ENCODE measurements around the gene UQCRC1.
A peak's percentile ranks its signal among the peaks of the same experiment; 100 is the strongest.

The UQCRC1 gene

DNA sequence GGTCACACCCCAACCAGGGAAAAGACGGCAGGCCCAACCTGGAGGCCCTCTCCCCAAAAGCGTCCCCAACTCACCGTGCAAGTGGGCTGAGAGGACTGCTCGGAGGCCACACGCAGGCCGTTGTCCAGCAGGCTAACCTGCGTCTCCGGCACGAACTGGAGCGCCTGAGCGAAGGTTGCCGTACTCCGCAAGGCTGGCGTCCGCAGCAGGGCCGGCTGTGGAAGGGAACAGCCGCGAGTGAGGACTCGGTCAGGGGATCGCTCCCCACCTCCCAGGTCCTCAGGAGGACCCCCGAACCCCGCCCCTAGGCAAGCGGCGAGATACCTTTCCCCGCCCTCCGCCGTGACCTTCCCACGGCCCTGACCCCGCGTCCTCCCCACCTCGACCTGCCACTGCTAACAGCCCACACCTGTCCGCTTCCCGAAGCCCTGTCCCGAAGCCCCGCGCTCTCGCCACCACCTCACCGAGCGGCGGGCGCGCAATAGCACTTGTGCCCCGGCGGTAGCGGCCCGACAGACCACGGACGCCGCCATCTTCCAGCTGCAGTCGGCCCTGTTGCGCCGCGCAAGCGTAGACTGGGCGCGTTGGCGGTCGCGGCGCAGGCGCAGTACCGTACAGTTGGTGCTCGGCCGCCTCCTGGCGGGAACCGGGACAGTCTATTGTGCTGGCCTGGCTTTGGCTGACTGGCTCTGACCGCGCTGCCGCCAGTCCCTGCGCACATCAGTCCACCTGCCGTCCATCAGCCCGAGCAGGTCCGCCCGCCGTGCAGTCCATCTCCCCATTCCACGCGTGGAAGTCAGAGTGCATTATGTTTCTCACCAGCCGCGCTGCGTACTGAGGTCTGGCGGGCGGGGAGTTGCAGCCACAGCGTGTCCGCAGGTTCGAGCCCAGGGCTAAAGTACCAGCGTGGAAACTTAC, at the start of gene UQCRC1:
TSS of gene UQCRC1 (minus strand) at position 559 of the 918 bp plus-strand sequence. CDS start at position 533, 26 bp downstream.
- no peaks in the 10 kb centered on the region for H3K9me3 ChIP-seq (ENCODE audit: control insufficient read depth in 2 of 2, low read length in 2 of 2)
- H3K4me1 ChIP-seq (ENCODE audit: control insufficient read depth in 2 of 2, insufficient read depth in 2 of 2, low read length in 2 of 2) = peaks cover 8 to 9% of the 10 kb centered on the region in 2 donors
- peaks cover 19 to 22% of the 10 kb centered on the region in 2 donors for H3K36me3 ChIP-seq (ENCODE audit: control insufficient read depth in 2 of 2, insufficient read depth in 2 of 2, low read length in 2 of 2)
- peak within 1 kb of the TSS; percentile 86 to 97 for H3K4me3 ChIP-seq (ENCODE audit: low read length in 2 of 2)
- peak within 1 kb of the TSS; percentile 89 to 96 for H3K9ac ChIP-seq (ENCODE audit: low read depth in 1 of 2, low read length in 2 of 2)
- peak within 1 kb of the TSS; percentile 85 to 87 for H3K27ac ChIP-seq (ENCODE audit: low read depth in 2 of 2, low read length in 2 of 2)
- H3K27me3 ChIP-seq (ENCODE audit: control insufficient read depth in 2 of 2, insufficient read depth in 2 of 2, low read length in 2 of 2) = no peaks in the 10 kb centered on the region

DNA sequence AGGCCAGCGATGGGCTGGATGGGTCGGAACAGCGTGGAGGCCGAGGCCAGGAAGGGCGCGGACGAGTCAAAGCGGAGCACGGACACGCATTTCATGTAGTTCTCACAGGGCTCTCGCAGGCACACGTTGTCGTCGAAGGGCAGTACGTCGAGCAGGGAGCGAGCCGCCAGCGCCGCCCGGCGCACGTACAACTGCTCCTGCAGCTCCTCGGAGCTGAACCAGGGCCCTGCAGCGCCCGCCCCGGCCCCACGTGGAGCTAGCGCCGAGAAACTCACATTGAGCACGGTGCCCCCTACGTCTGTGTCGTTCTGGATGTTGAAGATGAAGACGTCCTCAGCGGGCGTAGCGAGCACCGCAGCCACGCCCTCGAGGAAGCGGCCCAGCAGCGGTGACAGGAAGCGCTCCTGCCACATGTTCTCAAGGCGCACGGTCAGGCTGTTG, 47.4 kb upstream of the UQCRC1 start:
- peaks cover 0 to 6% of the 10 kb centered on the region in 2 donors for H3K27me3 ChIP-seq (ENCODE audit: control insufficient read depth in 2 of 2, insufficient read depth in 2 of 2, low read length in 2 of 2)
- H3K9ac ChIP-seq (ENCODE audit: low read depth in 1 of 2, low read length in 2 of 2) = no peak overlapping the region
- H3K9me3 ChIP-seq (ENCODE audit: control insufficient read depth in 2 of 2, low read length in 2 of 2) = no peaks in the 10 kb centered on the region
- peak overlapping the region in 1 of 2 donors; percentile 61 for H3K27ac ChIP-seq (ENCODE audit: low read depth in 2 of 2, low read length in 2 of 2)
- peak overlapping the region; percentile 54 to 56 for H3K4me3 ChIP-seq (ENCODE audit: low read length in 2 of 2)
- peaks cover 0 to 14% of the 10 kb centered on the region in 2 donors for H3K4me1 ChIP-seq (ENCODE audit: control insufficient read depth in 2 of 2, insufficient read depth in 2 of 2, low read length in 2 of 2)
- no peaks in the 10 kb centered on the region for H3K36me3 ChIP-seq (ENCODE audit: control insufficient read depth in 2 of 2, insufficient read depth in 2 of 2, low read length in 2 of 2)

DNA sequence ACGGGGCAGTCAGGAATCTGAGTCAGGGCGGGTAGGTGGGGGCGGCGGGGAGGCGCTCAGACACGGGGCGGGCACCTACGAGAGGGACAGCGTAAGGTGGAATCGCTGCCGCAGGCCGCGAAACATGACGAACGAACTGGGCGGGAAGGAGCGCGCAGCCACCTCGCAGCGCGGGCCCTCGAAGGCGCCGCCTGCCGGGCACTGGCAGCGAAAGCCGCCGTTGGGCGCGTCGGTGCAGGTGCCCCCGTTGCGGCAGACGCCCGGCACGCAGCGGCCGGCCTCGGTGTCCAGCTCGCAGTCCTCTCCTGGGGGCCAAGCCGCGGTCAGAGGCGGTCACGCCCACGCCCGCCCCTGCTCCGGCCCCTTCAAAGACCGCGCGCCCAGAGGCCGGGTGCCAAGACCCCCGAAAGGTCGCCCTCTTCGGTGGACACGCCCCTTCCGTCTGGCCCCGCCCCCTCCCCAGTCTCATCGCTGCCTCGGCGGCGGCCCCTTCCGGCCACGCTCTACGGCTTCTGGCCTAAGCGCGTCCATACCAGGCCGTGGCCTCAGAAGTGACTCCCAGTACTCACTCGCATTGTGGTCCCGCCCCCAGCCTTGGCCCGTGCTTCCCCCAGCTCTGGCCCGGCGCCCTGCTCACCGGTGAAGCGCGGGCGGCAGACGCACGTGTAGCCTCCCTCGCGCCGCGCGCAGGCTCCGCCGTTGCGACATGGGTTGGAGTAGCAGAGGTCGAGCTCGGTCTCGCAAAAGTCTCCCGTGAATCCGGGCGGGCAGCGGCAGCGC, 46.8 kb upstream of the UQCRC1 start:
- Histone ChIP-seq H3K27me3 (ENCODE audit: control insufficient read depth in 2 of 2, insufficient read depth in 2 of 2, low read length in 2 of 2) (peaks cover 0 to 4% of the 10 kb centered on the region in 2 donors), H3K36me3 (ENCODE audit: control insufficient read depth in 2 of 2, insufficient read depth in 2 of 2, low read length in 2 of 2) (no peaks in the 10 kb centered on the region), H3K27ac (ENCODE audit: low read depth in 2 of 2, low read length in 2 of 2) (peak overlapping the region; percentile 13 to 61), H3K9ac (ENCODE audit: low read depth in 1 of 2, low read length in 2 of 2) (peak overlapping the region in 1 of 2 donors; percentile 41), H3K4me3 (ENCODE audit: low read length in 2 of 2) (peak overlapping the region; percentile 54 to 56), H3K9me3 (ENCODE audit: control insufficient read depth in 2 of 2, low read length in 2 of 2) (no peaks in the 10 kb centered on the region), H3K4me1 (ENCODE audit: control insufficient read depth in 2 of 2, insufficient read depth in 2 of 2, low read length in 2 of 2) (peaks cover 3 to 8% of the 10 kb centered on the region in 2 donors)

DNA sequence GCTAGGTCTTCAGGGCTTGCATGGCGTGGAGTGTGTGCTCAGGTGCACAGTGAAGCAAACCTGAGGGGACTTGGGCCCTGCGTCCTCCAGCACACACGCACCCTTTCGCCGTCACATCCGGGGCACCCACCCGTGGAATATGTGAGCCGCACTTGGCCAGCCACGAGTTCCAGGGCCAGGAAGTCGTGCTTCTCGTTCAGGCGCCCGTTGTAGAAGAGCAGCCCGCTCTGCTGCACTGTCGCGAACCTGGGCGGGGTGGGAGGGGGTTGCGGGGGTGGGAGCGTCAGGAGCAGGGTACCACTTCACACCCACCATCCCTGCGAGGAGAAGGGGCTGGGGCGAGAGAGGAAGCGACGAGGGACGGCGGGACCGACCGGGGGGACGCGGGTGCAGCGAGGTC, 46.2 kb upstream of the UQCRC1 start:
- Histone ChIP-seq H3K9me3 (ENCODE audit: control insufficient read depth in 2 of 2, low read length in 2 of 2) (no peaks in the 10 kb centered on the region), H3K27me3 (ENCODE audit: control insufficient read depth in 2 of 2, insufficient read depth in 2 of 2, low read length in 2 of 2) (peaks cover 0 to 4% of the 10 kb centered on the region in 2 donors), H3K4me3 (ENCODE audit: low read length in 2 of 2) (peak overlapping the region; percentile 44 to 56), H3K9ac (ENCODE audit: low read depth in 1 of 2, low read length in 2 of 2) (no peak overlapping the region), H3K36me3 (ENCODE audit: control insufficient read depth in 2 of 2, insufficient read depth in 2 of 2, low read length in 2 of 2) (no peaks in the 10 kb centered on the region), H3K4me1 (ENCODE audit: control insufficient read depth in 2 of 2, insufficient read depth in 2 of 2, low read length in 2 of 2) (peaks cover 3 to 6% of the 10 kb centered on the region in 2 donors), H3K27ac (ENCODE audit: low read depth in 2 of 2, low read length in 2 of 2) (no peak overlapping the region)

DNA sequence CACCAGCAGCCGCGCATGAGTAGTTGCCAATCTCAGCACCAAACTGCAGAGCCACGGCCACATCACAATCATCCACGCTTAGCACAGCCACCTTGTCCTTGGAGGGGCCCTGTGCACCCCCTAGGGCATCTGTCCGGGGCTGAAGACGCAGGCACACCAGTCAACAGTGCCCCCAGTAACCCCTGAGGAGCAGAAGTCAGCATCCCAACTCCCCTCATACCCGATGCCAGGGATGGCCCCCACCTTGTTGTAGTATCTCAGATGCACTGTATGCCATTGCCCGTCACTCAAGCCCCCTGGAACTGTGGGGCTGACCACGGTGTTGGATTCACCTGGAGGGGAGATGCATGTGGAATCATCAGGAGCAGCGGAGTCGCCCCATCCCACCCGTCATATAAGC, 45.6 kb upstream of the UQCRC1 start:
- peaks cover 3 to 6% of the 10 kb centered on the region in 2 donors for H3K4me1 ChIP-seq (ENCODE audit: control insufficient read depth in 2 of 2, insufficient read depth in 2 of 2, low read length in 2 of 2)
- H3K4me3 ChIP-seq (ENCODE audit: low read length in 2 of 2) = no peak overlapping the region
- no peaks in the 10 kb centered on the region for H3K9me3 ChIP-seq (ENCODE audit: control insufficient read depth in 2 of 2, low read length in 2 of 2)
- no peak overlapping the region for H3K27ac ChIP-seq (ENCODE audit: low read depth in 2 of 2, low read length in 2 of 2)
- H3K9ac ChIP-seq (ENCODE audit: low read depth in 1 of 2, low read length in 2 of 2) = no peak overlapping the region
- no peaks in the 10 kb centered on the region for H3K36me3 ChIP-seq (ENCODE audit: control insufficient read depth in 2 of 2, insufficient read depth in 2 of 2, low read length in 2 of 2)
- H3K27me3 ChIP-seq (ENCODE audit: control insufficient read depth in 2 of 2, insufficient read depth in 2 of 2, low read length in 2 of 2) = peaks cover 0 to 3% of the 10 kb centered on the region in 2 donors

DNA sequence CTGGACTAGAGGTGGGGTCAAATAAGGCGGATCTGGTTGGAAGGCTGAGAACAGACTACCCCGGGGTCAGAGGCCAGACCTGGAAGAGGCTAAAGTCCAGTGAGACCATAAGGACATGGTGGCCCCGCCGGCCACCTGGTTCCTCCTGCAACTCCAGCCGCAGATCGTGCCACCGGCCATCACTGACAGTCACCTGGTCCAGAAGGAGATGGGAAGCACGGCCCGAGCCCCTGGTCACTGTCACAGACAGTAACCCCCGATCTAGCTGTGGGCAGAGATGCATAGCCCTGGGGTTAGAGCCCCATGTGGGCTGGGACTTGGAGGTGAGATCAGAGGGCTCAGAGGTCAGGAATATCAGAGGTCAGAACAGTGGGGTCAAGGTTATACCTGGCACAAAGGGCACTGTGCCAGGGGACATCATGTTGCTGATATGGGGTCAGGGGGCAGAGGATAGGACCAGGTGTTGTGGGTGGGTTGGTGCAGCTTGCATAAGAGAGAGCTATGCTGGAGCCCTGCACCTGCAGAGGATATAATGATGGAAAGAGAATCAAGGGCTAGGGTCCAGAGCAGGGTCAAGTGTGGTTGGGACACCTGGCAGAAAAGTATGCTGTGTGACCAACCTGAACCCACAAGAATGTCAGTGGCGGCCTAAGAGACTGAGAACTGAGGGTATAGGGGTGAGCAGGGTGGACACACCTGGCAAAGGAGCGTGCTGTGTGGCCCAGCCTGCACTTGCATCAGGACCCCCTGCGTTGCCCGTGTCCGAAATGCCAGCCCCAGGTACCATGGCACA, 43.7 kb upstream of the UQCRC1 start:
- no peak overlapping the region for H3K9ac ChIP-seq (ENCODE audit: low read depth in 1 of 2, low read length in 2 of 2)
- no peak overlapping the region for H3K27ac ChIP-seq (ENCODE audit: low read depth in 2 of 2, low read length in 2 of 2)
- no peaks in the 10 kb centered on the region for H3K27me3 ChIP-seq (ENCODE audit: control insufficient read depth in 2 of 2, insufficient read depth in 2 of 2, low read length in 2 of 2)
- no peaks in the 10 kb centered on the region for H3K36me3 ChIP-seq (ENCODE audit: control insufficient read depth in 2 of 2, insufficient read depth in 2 of 2, low read length in 2 of 2)
- peaks cover 3 to 6% of the 10 kb centered on the region in 2 donors for H3K4me1 ChIP-seq (ENCODE audit: control insufficient read depth in 2 of 2, insufficient read depth in 2 of 2, low read length in 2 of 2)
- H3K4me3 ChIP-seq (ENCODE audit: low read length in 2 of 2) = no peak overlapping the region
- H3K9me3 ChIP-seq (ENCODE audit: control insufficient read depth in 2 of 2, low read length in 2 of 2) = no peaks in the 10 kb centered on the region

DNA sequence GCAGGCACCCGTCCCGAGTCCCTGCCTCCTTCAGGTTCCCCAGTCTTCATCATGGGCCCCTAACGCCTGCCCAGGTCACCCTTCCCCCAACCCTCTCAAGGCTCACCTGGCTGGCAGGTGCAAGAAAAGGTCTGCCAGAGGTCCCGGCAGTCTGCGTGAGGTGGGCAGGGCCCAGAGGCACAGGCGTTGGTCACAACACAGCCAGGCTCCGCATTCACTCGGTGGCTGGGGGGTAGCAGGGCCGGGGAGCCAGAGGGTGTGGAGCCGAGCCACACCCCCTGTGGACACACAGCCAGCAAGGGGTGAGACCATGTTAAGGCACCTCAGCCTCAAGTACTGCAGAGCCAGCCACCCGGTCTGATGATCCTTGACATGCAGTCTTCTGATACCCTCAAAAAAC, 42.3 kb upstream of the UQCRC1 start:
- Histone ChIP-seq H3K36me3 (ENCODE audit: control insufficient read depth in 2 of 2, insufficient read depth in 2 of 2, low read length in 2 of 2) (no peaks in the 10 kb centered on the region), H3K9me3 (ENCODE audit: control insufficient read depth in 2 of 2, low read length in 2 of 2) (no peaks in the 10 kb centered on the region), H3K27ac (ENCODE audit: low read depth in 2 of 2, low read length in 2 of 2) (no peak overlapping the region), H3K4me1 (ENCODE audit: control insufficient read depth in 2 of 2, insufficient read depth in 2 of 2, low read length in 2 of 2) (peaks cover 3 to 6% of the 10 kb centered on the region in 2 donors), H3K9ac (ENCODE audit: low read depth in 1 of 2, low read length in 2 of 2) (no peak overlapping the region), H3K27me3 (ENCODE audit: control insufficient read depth in 2 of 2, insufficient read depth in 2 of 2, low read length in 2 of 2) (no peaks in the 10 kb centered on the region), H3K4me3 (ENCODE audit: low read length in 2 of 2) (no peak overlapping the region)

DNA sequence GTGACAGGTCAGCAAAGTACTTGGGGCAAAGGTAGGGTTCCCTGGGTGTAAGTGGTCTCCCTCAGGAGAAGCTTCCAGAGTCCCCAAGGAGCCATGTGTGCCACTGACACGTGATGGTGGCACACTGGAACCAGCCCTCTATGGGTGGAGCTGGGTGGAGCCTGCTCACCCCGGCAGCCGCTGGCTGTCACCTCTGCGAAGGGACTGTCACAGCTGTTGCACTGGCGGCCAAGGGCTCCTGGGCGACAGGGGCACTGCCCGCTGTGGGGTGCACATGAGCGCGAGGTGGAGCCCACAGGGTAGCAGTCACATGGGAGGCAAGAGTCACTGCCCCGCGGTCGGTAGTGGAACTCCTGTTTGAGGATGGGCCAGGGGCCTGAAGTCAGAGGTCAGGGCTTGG, 41.3 kb upstream of the UQCRC1 start:
- H3K9ac ChIP-seq (ENCODE audit: low read depth in 1 of 2, low read length in 2 of 2) = no peak overlapping the region
- H3K9me3 ChIP-seq (ENCODE audit: control insufficient read depth in 2 of 2, low read length in 2 of 2) = no peaks in the 10 kb centered on the region
- peaks cover 3% of the 10 kb centered on the region in 2 donors for H3K4me1 ChIP-seq (ENCODE audit: control insufficient read depth in 2 of 2, insufficient read depth in 2 of 2, low read length in 2 of 2)
- no peaks in the 10 kb centered on the region for H3K36me3 ChIP-seq (ENCODE audit: control insufficient read depth in 2 of 2, insufficient read depth in 2 of 2, low read length in 2 of 2)
- no peak overlapping the region for H3K27ac ChIP-seq (ENCODE audit: low read depth in 2 of 2, low read length in 2 of 2)
- H3K4me3 ChIP-seq (ENCODE audit: low read length in 2 of 2) = no peak overlapping the region
- no peaks in the 10 kb centered on the region for H3K27me3 ChIP-seq (ENCODE audit: control insufficient read depth in 2 of 2, insufficient read depth in 2 of 2, low read length in 2 of 2)

DNA sequence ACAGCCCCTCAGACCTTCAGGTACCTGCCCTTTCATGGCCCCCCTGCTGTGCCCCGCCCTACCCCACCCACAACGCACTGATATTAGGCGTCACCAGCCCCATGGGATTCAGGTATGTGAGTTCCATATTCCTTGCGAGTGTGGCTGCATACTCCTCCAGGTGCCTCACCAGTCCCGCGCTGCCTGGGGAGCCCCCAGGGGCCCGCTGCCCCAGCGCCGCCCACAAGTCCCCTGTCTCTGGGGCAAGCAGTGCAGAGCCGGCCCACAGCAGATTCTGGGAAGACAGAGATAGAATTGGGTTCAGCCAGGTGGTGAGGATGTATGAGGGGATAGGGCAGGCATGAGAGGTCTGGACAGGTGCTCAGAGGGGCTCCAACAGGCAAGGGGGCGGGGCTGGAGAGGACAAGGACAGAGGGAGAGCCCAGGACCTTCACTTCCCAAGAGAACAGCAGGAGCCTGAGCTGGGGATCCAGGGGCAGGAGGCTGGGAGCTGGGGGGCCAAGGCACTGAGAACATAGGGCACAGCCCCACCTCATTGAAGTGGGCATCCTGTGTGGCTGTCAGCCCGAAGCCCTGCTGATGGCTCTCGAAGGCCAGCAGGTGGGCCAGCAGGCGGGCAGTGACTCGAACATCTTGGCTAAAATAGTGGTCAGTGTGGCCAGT, 38.9 kb upstream of the UQCRC1 start:
- Histone ChIP-seq H3K36me3 (ENCODE audit: control insufficient read depth in 2 of 2, insufficient read depth in 2 of 2, low read length in 2 of 2) (no peaks in the 10 kb centered on the region), H3K9ac (ENCODE audit: low read depth in 1 of 2, low read length in 2 of 2) (no peak overlapping the region), H3K4me3 (ENCODE audit: low read length in 2 of 2) (no peak overlapping the region), H3K27me3 (ENCODE audit: control insufficient read depth in 2 of 2, insufficient read depth in 2 of 2, low read length in 2 of 2) (no peaks in the 10 kb centered on the region), H3K9me3 (ENCODE audit: control insufficient read depth in 2 of 2, low read length in 2 of 2) (no peaks in the 10 kb centered on the region), H3K27ac (ENCODE audit: low read depth in 2 of 2, low read length in 2 of 2) (no peak overlapping the region), H3K4me1 (ENCODE audit: control insufficient read depth in 2 of 2, insufficient read depth in 2 of 2, low read length in 2 of 2) (peaks cover 0 to 3% of the 10 kb centered on the region in 2 donors)

Measured in mucosa of rectum (tissue), 2 donors.